ENCODE results near the gene PXYLP1. TPM values are rescaled to one million over a fixed set of nuclear protein-coding genes. Genes with fewer than 3 reads are reported as not detected.

PXYLP1 gene
- total RNA-seq, 1 donor from 2014 or later = 17.2 TPM

DNA sequence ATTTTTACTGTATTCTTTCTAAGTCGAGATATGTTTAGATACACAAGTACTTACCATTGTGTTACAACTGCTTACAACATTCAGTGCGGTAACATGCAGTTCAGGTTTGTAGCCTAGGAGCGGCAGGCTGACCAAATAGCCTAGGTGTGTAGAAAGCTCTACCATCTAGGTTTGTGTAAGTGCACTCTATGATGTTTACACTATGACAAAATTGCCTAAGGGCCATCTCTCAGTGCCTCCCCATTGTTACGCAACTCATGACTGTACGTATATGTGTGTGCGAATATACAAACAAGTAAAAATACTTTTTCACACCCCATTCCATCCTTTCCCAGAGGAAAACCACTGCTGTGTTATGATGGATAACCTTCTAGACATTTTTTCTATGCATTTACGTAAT is 44.3 kb downstream of the PXYLP1 start:
- no peaks in the 10 kb centered on the region for H3K9me3 ChIP-seq (ENCODE audit: control insufficient read depth in 3 of 3, low read length in 3 of 3)
- H3K4me1 ChIP-seq (ENCODE audit: control insufficient read depth in 3 of 3, insufficient read depth in 3 of 3, low read length in 3 of 3) = peaks cover 9 to 15% (median 10%) of the 10 kb centered on the region in 3 donors
- no peak overlapping the region for H3K4me3 ChIP-seq (ENCODE audit: low read length in 3 of 3)
- H3K27ac ChIP-seq (ENCODE audit: low read depth, low read length) = no peak overlapping the region
- peaks cover 0 to 4% (median 0%) of the 10 kb centered on the region in 3 donors for H3K36me3 ChIP-seq (ENCODE audit: control insufficient read depth in 3 of 3, insufficient read depth in 3 of 3, low read length in 3 of 3)
- H3K9ac ChIP-seq (ENCODE audit: low read depth in 1 of 3, low read length in 3 of 3) = no peak overlapping the region
- no peaks in the 10 kb centered on the region for H3K27me3 ChIP-seq (ENCODE audit: control insufficient read depth in 3 of 3, insufficient read depth in 3 of 3, low read length in 3 of 3)

DNA sequence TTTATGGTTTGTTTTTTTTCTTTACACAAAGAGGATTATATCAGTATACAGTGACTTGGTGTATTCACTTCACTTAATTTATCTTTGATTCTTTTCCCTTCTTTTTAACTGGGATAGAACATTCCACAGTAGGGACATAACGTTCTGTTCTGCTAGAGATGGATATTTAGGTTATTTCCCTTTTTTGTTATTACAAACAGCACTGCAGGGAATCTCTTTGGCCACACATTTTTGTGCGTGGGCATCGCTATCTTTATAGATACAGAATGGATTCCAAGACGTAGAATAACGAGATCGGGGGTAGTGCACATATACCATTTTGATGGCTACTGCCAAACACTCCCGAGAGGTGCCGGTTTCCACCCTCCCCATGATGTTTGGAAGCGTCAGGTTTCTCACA is 44.8 kb downstream of the PXYLP1 start:
- Histone ChIP-seq H3K4me3 (ENCODE audit: low read length in 3 of 3) (no peak overlapping the region), H3K27ac (ENCODE audit: low read depth, low read length) (no peak overlapping the region), H3K9me3 (ENCODE audit: control insufficient read depth in 3 of 3, low read length in 3 of 3) (no peaks in the 10 kb centered on the region), H3K4me1 (ENCODE audit: control insufficient read depth in 3 of 3, insufficient read depth in 3 of 3, low read length in 3 of 3) (peaks cover 9 to 12% (median 10%) of the 10 kb centered on the region in 3 donors), H3K27me3 (ENCODE audit: control insufficient read depth in 3 of 3, insufficient read depth in 3 of 3, low read length in 3 of 3) (no peaks in the 10 kb centered on the region), H3K9ac (ENCODE audit: low read depth in 1 of 3, low read length in 3 of 3) (no peak overlapping the region), H3K36me3 (ENCODE audit: control insufficient read depth in 3 of 3, insufficient read depth in 3 of 3, low read length in 3 of 3) (peaks cover 0 to 4% (median 0%) of the 10 kb centered on the region in 3 donors)

DNA sequence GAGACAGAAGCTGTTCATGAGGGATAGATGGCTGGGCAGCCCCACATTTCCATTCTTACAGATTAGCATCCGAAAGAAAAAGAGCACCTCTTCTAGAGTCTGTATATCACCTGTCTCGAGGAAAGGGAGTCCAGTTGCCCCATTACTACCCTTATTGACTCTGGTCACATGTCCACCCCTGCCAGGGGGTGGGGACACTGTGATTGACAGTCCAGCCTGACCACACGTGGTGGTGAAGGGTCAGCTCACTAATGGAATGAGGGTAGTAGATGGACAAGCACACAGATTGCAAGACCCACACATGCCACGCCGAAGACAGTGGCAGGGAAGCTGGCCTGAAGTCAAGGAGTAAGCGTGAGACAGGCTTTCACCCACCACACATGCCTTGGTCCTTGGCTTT is 45.8 kb downstream of the PXYLP1 start:
- Histone ChIP-seq H3K36me3 (ENCODE audit: control insufficient read depth in 3 of 3, insufficient read depth in 3 of 3, low read length in 3 of 3) (peaks cover 0 to 8% (median 0%) of the 10 kb centered on the region in 3 donors), H3K9me3 (ENCODE audit: control insufficient read depth in 3 of 3, low read length in 3 of 3) (no peaks in the 10 kb centered on the region), H3K27ac (ENCODE audit: low read depth, low read length) (no peak overlapping the region), H3K4me1 (ENCODE audit: control insufficient read depth in 3 of 3, insufficient read depth in 3 of 3, low read length in 3 of 3) (peaks cover 4 to 7% (median 6%) of the 10 kb centered on the region in 3 donors), H3K27me3 (ENCODE audit: control insufficient read depth in 3 of 3, insufficient read depth in 3 of 3, low read length in 3 of 3) (no peaks in the 10 kb centered on the region), H3K9ac (ENCODE audit: low read depth in 1 of 3, low read length in 3 of 3) (no peak overlapping the region), H3K4me3 (ENCODE audit: low read length in 3 of 3) (no peak overlapping the region)

DNA sequence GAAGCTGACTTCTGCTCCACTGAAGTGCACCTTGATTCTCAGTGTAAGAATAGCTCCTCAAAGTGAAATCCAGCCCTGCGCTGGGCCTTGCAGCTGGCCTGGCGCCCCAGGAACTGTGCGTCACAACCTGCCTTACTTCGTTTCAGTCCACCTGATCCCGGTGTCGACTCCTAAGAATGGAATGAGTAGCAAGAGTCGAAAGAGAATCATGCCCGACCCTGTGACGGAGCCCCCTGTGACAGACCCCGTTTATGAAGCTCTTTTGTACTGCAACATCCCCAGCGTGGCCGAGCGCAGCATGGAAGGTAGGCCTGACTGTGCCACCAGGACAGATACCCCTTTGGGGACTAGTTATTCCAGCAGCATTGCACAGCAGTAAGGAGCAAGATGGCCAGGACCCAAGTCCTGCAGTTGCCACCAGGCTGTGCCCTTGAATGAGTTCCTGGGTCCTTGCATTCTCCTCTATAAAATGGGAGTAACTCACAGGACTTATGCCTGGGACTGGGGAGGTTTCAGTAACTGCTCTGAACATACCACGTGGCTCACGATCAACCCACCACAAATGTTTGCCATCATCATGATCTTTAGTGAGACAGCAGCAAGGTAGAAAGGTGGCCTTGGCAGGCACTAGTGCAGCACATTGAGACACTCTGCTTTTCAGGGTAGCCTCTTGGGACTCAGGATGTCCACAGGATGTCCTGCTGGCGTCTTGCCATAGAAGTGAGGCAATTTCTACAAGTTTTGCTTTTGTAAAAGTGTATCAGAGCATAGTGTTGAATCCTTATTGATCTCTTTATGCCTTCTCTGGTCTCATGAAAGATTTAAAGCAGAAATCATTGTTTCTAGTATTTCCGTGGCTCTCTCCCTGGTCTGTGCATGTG is 46.8 kb downstream of the PXYLP1 start:
- peaks cover 4 to 7% (median 6%) of the 10 kb centered on the region in 3 donors for H3K4me1 ChIP-seq (ENCODE audit: control insufficient read depth in 3 of 3, insufficient read depth in 3 of 3, low read length in 3 of 3)
- no peak overlapping the region for H3K9ac ChIP-seq (ENCODE audit: low read depth in 1 of 3, low read length in 3 of 3)
- H3K27ac ChIP-seq (ENCODE audit: low read depth, low read length) = no peak overlapping the region
- H3K4me3 ChIP-seq (ENCODE audit: low read length in 3 of 3) = no peak overlapping the region
- no peaks in the 10 kb centered on the region for H3K9me3 ChIP-seq (ENCODE audit: control insufficient read depth in 3 of 3, low read length in 3 of 3)
- H3K27me3 ChIP-seq (ENCODE audit: control insufficient read depth in 3 of 3, insufficient read depth in 3 of 3, low read length in 3 of 3) = no peaks in the 10 kb centered on the region
- peaks cover 0 to 8% (median 0%) of the 10 kb centered on the region in 3 donors for H3K36me3 ChIP-seq (ENCODE audit: control insufficient read depth in 3 of 3, insufficient read depth in 3 of 3, low read length in 3 of 3)

DNA sequence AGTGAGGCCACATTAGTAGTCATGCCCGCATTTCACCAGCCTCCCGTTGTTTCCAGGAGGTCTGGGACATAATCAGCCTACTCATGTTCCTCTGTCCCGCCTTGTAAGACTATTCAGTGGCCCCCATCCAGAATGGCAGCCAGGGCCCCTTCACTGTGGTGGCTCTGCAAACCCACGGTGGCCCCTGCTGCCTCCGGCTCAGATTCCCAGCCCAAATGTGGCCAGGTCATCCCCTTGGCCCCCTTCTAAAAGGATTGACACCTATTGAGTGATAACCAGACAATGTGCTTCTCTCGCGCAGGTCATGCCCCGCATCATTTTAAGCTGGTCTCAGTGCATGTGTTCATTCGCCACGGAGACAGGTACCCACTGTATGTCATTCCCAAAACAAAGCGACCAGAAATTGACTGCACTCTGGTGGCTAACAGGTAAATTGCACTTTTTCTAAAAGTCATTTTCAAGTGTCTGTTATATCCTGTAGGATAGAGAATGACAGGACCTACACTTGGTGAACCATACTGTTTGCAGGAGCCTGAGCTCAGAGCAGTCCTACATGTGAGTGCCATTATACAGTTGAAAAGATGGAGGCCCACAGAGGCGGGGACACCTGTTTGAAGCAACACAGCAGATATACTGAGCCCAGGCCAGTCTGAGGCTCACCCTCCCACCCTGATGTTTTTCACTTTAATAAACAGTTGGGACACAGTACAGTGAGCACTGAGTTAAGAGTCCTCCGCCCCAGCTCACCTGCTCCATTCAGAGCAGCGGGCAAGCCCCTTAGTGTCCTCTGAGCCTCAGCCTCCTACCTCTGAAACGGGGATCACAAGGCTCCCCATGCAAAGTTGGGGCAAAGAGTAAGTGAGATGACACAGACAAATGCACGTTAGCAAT is 47.7 kb downstream of the PXYLP1 start:
- Histone ChIP-seq H3K27ac (ENCODE audit: low read depth, low read length) (no peak overlapping the region), H3K4me1 (ENCODE audit: control insufficient read depth in 3 of 3, insufficient read depth in 3 of 3, low read length in 3 of 3) (peaks cover 4 to 7% (median 6%) of the 10 kb centered on the region in 3 donors), H3K4me3 (ENCODE audit: low read length in 3 of 3) (no peak overlapping the region), H3K9ac (ENCODE audit: low read depth in 1 of 3, low read length in 3 of 3) (no peak overlapping the region), H3K27me3 (ENCODE audit: control insufficient read depth in 3 of 3, insufficient read depth in 3 of 3, low read length in 3 of 3) (no peaks in the 10 kb centered on the region), H3K9me3 (ENCODE audit: control insufficient read depth in 3 of 3, low read length in 3 of 3) (no peaks in the 10 kb centered on the region), H3K36me3 (ENCODE audit: control insufficient read depth in 3 of 3, insufficient read depth in 3 of 3, low read length in 3 of 3) (peaks cover 0 to 8% (median 0%) of the 10 kb centered on the region in 3 donors)

DNA sequence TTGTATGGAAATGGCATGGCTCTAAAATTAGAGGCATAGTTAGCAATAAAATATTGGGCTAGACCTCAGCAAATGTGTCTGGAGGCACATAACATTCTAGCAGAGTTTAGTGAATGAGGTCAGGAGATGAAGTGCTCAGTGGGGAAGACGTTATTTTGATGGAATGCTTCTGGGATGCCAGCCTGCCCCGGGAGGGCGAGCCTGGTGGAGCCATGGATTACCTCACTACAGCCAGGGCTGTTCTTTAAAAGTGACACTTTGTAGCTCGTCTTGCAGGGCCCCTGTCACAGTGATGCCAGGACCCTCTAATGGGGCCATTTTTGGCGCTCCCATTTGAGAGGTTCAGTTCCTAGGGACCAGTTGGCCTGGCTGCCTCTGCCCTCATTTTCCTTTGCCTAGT is 48.5 kb downstream of the PXYLP1 start:
- H3K27ac ChIP-seq (ENCODE audit: low read depth, low read length) = no peak overlapping the region
- H3K27me3 ChIP-seq (ENCODE audit: control insufficient read depth in 3 of 3, insufficient read depth in 3 of 3, low read length in 3 of 3) = no peaks in the 10 kb centered on the region
- no peak overlapping the region for H3K4me3 ChIP-seq (ENCODE audit: low read length in 3 of 3)
- H3K9ac ChIP-seq (ENCODE audit: low read depth in 1 of 3, low read length in 3 of 3) = no peak overlapping the region
- peaks cover 0 to 8% (median 2%) of the 10 kb centered on the region in 3 donors for H3K36me3 ChIP-seq (ENCODE audit: control insufficient read depth in 3 of 3, insufficient read depth in 3 of 3, low read length in 3 of 3)
- H3K9me3 ChIP-seq (ENCODE audit: control insufficient read depth in 3 of 3, low read length in 3 of 3) = no peaks in the 10 kb centered on the region
- H3K4me1 ChIP-seq (ENCODE audit: control insufficient read depth in 3 of 3, insufficient read depth in 3 of 3, low read length in 3 of 3) = peaks cover 4 to 6% (median 5%) of the 10 kb centered on the region in 3 donors

DNA sequence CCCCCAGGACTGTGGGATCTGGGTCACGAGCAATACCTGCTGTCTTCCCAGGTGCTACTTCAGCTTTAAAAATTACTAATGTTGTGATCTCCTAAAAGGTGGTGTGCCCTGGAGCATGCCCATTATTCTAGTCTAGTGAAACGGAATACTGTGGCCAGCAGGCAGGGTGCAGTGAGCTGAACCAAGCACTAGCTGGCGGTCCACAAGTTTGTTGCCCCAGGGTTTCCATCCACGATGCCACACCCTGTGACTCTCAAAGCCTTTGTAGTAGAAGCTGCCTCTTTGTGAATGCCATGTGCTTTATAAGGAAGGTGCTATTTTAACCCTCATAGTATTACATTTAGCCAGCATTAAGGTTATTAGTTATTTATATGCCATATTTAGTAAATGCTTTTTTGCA is 49.1 kb downstream of the PXYLP1 start:
- Histone ChIP-seq H3K9me3 (ENCODE audit: control insufficient read depth in 3 of 3, low read length in 3 of 3) (no peaks in the 10 kb centered on the region), H3K27ac (ENCODE audit: low read depth, low read length) (no peak overlapping the region), H3K36me3 (ENCODE audit: control insufficient read depth in 3 of 3, insufficient read depth in 3 of 3, low read length in 3 of 3) (peaks cover 0 to 8% (median 2%) of the 10 kb centered on the region in 3 donors), H3K4me3 (ENCODE audit: low read length in 3 of 3) (no peak overlapping the region), H3K4me1 (ENCODE audit: control insufficient read depth in 3 of 3, insufficient read depth in 3 of 3, low read length in 3 of 3) (peaks cover 4 to 6% (median 4%) of the 10 kb centered on the region in 3 donors), H3K9ac (ENCODE audit: low read depth in 1 of 3, low read length in 3 of 3) (no peak overlapping the region), H3K27me3 (ENCODE audit: control insufficient read depth in 3 of 3, insufficient read depth in 3 of 3, low read length in 3 of 3) (no peaks in the 10 kb centered on the region)

DNA sequence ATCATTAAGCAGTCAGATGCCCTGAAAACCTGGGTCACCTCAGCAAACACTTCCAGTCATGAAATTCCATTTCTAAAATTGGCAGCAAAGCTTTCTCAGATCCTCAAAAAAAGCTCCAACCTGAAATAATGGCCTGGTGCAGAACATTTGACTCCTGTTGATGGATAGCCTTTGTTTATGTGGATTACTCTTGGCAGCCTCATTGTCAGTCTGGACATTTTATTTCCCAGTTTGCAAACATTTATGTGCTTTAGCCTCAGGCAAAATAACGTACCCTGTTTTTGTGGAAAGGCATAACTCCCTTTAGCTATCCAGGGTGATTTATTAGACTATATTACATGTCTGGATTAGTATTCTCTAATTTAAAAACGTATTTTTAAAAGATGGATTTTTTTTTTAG is 53.9 kb downstream of the PXYLP1 start:
- no peak overlapping the region for H3K27ac ChIP-seq (ENCODE audit: low read depth, low read length)
- no peaks in the 10 kb centered on the region for H3K27me3 ChIP-seq (ENCODE audit: control insufficient read depth in 3 of 3, insufficient read depth in 3 of 3, low read length in 3 of 3)
- no peaks in the 10 kb centered on the region for H3K9me3 ChIP-seq (ENCODE audit: control insufficient read depth in 3 of 3, low read length in 3 of 3)
- no peak overlapping the region for H3K4me3 ChIP-seq (ENCODE audit: low read length in 3 of 3)
- no peak overlapping the region for H3K9ac ChIP-seq (ENCODE audit: low read depth in 1 of 3, low read length in 3 of 3)
- peaks cover 7 to 12% (median 10%) of the 10 kb centered on the region in 3 donors for H3K36me3 ChIP-seq (ENCODE audit: control insufficient read depth in 3 of 3, insufficient read depth in 3 of 3, low read length in 3 of 3)
- peaks cover 0 to 2% (median 0%) of the 10 kb centered on the region in 3 donors for H3K4me1 ChIP-seq (ENCODE audit: control insufficient read depth in 3 of 3, insufficient read depth in 3 of 3, low read length in 3 of 3)

DNA sequence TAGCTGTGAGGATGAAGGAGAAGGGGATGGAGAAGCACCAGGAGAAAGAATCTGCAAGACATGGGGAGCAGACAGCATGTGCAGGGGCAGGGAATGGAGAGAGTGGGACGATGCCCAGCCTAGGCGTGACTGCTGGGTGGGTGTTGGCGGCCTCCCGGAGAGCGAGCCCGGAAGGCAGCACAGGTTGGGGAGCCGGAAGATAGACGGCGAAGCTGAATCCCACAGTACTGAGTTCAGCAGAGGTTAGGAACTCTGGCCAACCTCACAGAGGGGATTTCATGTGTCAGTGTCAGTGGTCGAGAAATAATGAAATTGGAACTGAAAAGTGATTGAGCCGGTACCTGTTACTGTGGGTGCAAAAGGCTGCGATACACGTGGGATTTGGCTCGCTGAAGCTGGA is 55.2 kb downstream of the PXYLP1 start:
- Histone ChIP-seq H3K9ac (ENCODE audit: low read depth in 1 of 3, low read length in 3 of 3) (no peak overlapping the region), H3K9me3 (ENCODE audit: control insufficient read depth in 3 of 3, low read length in 3 of 3) (no peaks in the 10 kb centered on the region), H3K27ac (ENCODE audit: low read depth, low read length) (no peak overlapping the region), H3K27me3 (ENCODE audit: control insufficient read depth in 3 of 3, insufficient read depth in 3 of 3, low read length in 3 of 3) (no peaks in the 10 kb centered on the region), H3K36me3 (ENCODE audit: control insufficient read depth in 3 of 3, insufficient read depth in 3 of 3, low read length in 3 of 3) (peaks cover 7 to 12% (median 10%) of the 10 kb centered on the region in 3 donors), H3K4me3 (ENCODE audit: low read length in 3 of 3) (no peak overlapping the region), H3K4me1 (ENCODE audit: control insufficient read depth in 3 of 3, insufficient read depth in 3 of 3, low read length in 3 of 3) (peaks cover 1 to 7% (median 3%) of the 10 kb centered on the region in 3 donors)
